Endothelial cell (in vitro differentiated cells): ENCODE measurements around the gene MAGI3. TPM values are rescaled to one million over a fixed set of nuclear protein-coding genes. Genes with fewer than 3 reads are reported as not detected.

Source experiments
- DNase-seq: peaks from one replicate; pipeline ENCODE4 v3.0.0; 2021; ENCODE audit warnings: low spot score
- H3K27ac Mint-ChIP-seq: one replicate; pipeline ENCODE4 v1.8.0; 2021; ENCODE audit warnings: mixed read lengths, inconsistent platforms; ENCODE audit not compliant: unreplicated experiment
- H3K27me3 Mint-ChIP-seq: one replicate; pipeline ENCODE4 v1.8.0; 2021; ENCODE audit warnings: mild to moderate bottlenecking, moderate library complexity, mixed read lengths, inconsistent platforms; ENCODE audit not compliant: unreplicated experiment
- H3K36me3 Mint-ChIP-seq: one replicate; pipeline ENCODE4 v1.8.0; 2021; ENCODE audit warnings: mild to moderate bottlenecking, low read depth, mixed read lengths, inconsistent platforms; ENCODE audit not compliant: unreplicated experiment
- H3K4me1 Mint-ChIP-seq: one replicate; pipeline ENCODE4 v1.8.0; 2021; ENCODE audit warnings: mild to moderate bottlenecking, mixed read lengths, inconsistent platforms; ENCODE audit not compliant: unreplicated experiment
- H3K4me3 Mint-ChIP-seq: one replicate; pipeline ENCODE4 v1.8.0; 2021; ENCODE audit warnings: mild to moderate bottlenecking, mixed read lengths, inconsistent platforms; ENCODE audit not compliant: unreplicated experiment
- H3K9me3 Mint-ChIP-seq: one replicate; pipeline ENCODE4 v1.8.0; 2021; ENCODE audit warnings: mixed read lengths, inconsistent platforms; ENCODE audit not compliant: unreplicated experiment
- CTCF ChIP-seq: fragments of 200-600 bp; sonication (generic); IDR thresholded peaks from one replicate; pipeline ENCODE4 v1.5.0; 2021; ENCODE audit warnings: antibody characterized with exemption; ENCODE audit not compliant: unreplicated experiment
- total RNA-seq: library from RNA; stranded (reverse); fragmentation: NEBNext Ultra II Directional; extraction: Animal tissue kit (Norgen Biotek cat#: 25700); gene quantifications from one replicate; pipeline ENCODE4 v1.2.1, GENCODE V29; 2021; ENCODE audit not compliant: unreplicated experiment

MAGI3 gene
- total RNA-seq, 1 donor from 2014 or later: 18.9 TPM

GRCh38 chr1:113515498-113515897 lies 125.2 kb downstream of the MAGI3 start:
- Mint-ChIP-seq H3K4me1 (no peaks in the 10 kb centered on the region), H3K27ac (no peak overlapping the region), H3K36me3 (peaks cover 4% of the 10 kb centered on the region), H3K4me3 (no peak overlapping the region), H3K27me3 (peaks cover 2% of the 10 kb centered on the region), H3K9me3 (peaks cover 4% of the 10 kb centered on the region)
- no peak for DNase-seq
- no peak for TF ChIP-seq CTCF

- H3K27me3 Mint-ChIP-seq: peaks cover 2% of the 10 kb centered on the region
- H3K27ac Mint-ChIP-seq: no peak overlapping the region
- no peaks in the 10 kb centered on the region for H3K9me3 Mint-ChIP-seq
- DNase-seq: no peak
- no peak for TF ChIP-seq CTCF
- H3K4me3 Mint-ChIP-seq: no peak overlapping the region
- H3K4me1 Mint-ChIP-seq: no peaks in the 10 kb centered on the region
- no peaks in the 10 kb centered on the region for H3K36me3 Mint-ChIP-seq
Measured at GRCh38 chr1:113517346-113517745, 127.0 kb downstream of the MAGI3 start.

GRCh38 chr1:113517983-113518382 lies 127.7 kb downstream of the MAGI3 start:
- Mint-ChIP-seq H3K27ac (no peak overlapping the region), H3K4me1 (no peaks in the 10 kb centered on the region), H3K36me3 (peaks cover 4% of the 10 kb centered on the region), H3K9me3 (peaks cover 2% of the 10 kb centered on the region), H3K4me3 (no peak overlapping the region), H3K27me3 (peaks cover 2% of the 10 kb centered on the region)
- DNase-seq: no peak
- TF ChIP-seq CTCF: no peak

GRCh38 chr1:113519556-113519955 lies 129.2 kb downstream of the MAGI3 start:
- H3K9me3 Mint-ChIP-seq: peaks cover 9% of the 10 kb centered on the region
- H3K36me3 Mint-ChIP-seq: peaks cover 12% of the 10 kb centered on the region
- H3K27me3 Mint-ChIP-seq: peaks cover 2% of the 10 kb centered on the region
- no peak for DNase-seq
- TF ChIP-seq CTCF: no peak
- no peaks in the 10 kb centered on the region for H3K4me1 Mint-ChIP-seq
- no peak overlapping the region for H3K4me3 Mint-ChIP-seq
- no peak overlapping the region for H3K27ac Mint-ChIP-seq

- no peak for TF ChIP-seq CTCF
- DNase-seq: no peak
- H3K27ac Mint-ChIP-seq: no peak overlapping the region
- no peaks in the 10 kb centered on the region for H3K4me1 Mint-ChIP-seq
- no peaks in the 10 kb centered on the region for H3K27me3 Mint-ChIP-seq
- H3K36me3 Mint-ChIP-seq: peaks cover 3% of the 10 kb centered on the region
- peaks cover under 1% of the 10 kb centered on the region for H3K9me3 Mint-ChIP-seq
- no peak overlapping the region for H3K4me3 Mint-ChIP-seq
Measured at GRCh38 chr1:113530021-113530420, 139.7 kb downstream of the MAGI3 start.
